ENCODE measurements around the gene ZNF764. TPM values are rescaled to one million over a fixed set of nuclear protein-coding genes. Genes with fewer than 3 reads are reported as not detected.
A peak's percentile ranks its signal among the peaks of the same experiment; 100 is the strongest.

ZNF764 gene
- total and polyA plus RNA-seq, 9 of the 15 experiments (the other 6 are each of a cell fraction or from before 2014, with no cell fraction given), result 0.69 to 10.1 (median 4.1) TPM

DNA sequence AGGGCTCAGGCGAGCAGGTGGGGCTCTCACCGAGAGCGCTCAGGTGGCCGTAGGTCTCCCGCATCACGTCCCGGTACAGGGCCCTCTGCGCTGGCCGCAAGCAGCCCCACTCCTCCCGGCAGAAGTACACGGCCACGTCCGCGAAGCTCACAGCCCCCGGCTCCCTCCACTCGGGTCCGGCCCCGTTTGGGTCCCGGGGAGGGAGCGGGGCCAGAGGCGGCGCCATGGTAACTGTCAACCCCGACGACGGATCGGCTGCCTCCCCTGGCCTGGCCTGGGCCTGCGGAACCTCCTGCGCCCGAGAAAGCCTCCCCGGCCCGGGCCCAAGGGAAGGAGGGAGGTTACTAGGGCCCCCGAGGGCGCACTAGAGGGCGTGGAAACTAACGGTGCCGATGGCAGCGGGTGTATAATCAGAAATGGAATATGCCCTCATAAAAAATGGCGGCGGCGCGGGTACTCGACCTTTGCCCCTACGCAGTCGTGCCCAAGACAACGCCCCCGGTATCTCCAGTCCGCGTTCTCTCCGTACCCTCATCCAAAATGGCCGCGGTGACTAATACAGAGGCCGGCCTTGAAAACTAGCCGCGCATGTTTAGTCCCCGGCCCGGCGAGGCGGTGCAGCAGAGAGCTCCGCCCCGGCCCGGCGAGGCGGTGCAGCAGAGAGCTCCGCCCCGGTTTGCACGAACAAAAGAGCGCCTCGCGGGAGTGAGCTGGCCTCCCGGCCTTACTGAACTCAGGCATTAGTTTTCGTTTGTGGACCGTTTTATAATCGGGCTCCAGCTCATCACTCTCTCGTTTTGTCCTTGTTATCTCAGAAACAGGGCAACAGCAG, at the start of gene ZNF764 (continued):
- TF ChIP-seq, protein P1, sequence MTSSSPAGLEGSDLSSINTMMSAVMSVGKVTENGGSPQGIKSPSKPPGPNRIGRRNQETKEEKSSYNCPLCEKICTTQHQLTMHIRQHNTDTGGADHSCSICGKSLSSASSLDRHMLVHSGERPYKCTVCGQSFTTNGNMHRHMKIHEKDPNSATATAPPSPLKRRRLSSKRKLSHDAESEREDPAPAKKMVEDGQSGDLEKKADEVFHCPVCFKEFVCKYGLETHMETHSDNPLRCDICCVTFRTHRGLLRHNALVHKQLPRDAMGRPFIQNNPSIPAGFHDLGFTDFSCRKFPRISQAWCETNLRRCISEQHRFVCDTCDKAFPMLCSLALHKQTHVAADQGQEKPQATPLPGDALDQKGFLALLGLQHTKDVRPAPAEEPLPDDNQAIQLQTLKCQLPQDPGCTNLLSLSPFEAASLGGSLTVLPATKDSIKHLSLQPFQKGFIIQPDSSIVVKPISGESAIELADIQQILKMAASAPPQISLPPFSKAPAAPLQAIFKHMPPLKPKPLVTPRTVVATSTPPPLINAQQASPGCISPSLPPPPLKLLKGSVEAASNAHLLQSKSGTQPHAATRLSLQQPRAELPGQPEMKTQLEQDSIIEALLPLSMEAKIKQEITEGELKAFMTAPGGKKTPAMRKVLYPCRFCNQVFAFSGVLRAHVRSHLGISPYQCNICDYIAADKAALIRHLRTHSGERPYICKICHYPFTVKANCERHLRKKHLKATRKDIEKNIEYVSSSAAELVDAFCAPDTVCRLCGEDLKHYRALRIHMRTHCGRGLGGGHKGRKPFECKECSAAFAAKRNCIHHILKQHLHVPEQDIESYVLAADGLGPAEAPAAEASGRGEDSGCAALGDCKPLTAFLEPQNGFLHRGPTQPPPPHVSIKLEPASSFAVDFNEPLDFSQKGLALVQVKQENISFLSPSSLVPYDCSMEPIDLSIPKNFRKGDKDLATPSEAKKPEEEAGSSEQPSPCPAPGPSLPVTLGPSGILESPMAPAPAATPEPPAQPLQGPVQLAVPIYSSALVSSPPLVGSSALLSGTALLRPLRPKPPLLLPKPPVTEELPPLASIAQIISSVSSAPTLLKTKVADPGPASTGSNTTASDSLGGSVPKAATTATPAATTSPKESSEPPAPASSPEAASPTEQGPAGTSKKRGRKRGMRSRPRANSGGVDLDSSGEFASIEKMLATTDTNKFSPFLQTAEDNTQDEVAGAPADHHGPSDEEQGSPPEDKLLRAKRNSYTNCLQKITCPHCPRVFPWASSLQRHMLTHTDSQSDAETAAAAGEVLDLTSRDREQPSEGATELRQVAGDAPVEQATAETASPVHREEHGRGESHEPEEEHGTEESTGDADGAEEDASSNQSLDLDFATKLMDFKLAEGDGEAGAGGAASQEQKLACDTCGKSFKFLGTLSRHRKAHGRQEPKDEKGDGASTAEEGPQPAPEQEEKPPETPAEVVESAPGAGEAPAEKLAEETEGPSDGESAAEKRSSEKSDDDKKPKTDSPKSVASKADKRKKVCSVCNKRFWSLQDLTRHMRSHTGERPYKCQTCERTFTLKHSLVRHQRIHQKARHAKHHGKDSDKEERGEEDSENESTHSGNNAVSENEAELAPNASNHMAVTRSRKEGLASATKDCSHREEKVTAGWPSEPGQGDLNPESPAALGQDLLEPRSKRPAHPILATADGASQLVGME (CRISPR knock-in tag; IDR thresholded peaks at IDR 0.05), result no peak
- no peak for TF ChIP-seq ZNF354B (CRISPR knock-in tag; IDR thresholded peaks at IDR 0.05)
- TF ChIP-seq EGR1 (conservative IDR thresholded peaks at IDR 0.05), result peak; percentile 92
- TF ChIP-seq CBFB (CRISPR knock-in tag; IDR thresholded peaks at IDR 0.05), result no peak
- TF ChIP-seq HNRNPUL1 (IDR thresholded peaks at IDR 0.05; ENCODE audit: low read length), result no peak
- TF ChIP-seq ZNF644 (tag; IDR thresholded peaks at IDR 0.05; ENCODE audit: low read depth), result no peak
- TF ChIP-seq SAFB2 (IDR thresholded peaks at IDR 0.05; ENCODE audit: borderline replicate concordance, low read depth, low read length, severe bottlenecking), result no peak
- no peak for TF ChIP-seq CCAR2 (IDR thresholded peaks at IDR 0.05; ENCODE audit: low read depth, low read length)
- TF ChIP-seq ARID1B (IDR thresholded peaks at IDR 0.05), result no peak
- no peak; a peak in 1 of 4 replicates for TF ChIP-seq NONO (IDR thresholded peaks at IDR 0.05; ENCODE audit: low read depth in 2 of 2, low read length in 1 of 2)
- TF ChIP-seq TRIM24 (IDR thresholded peaks at IDR 0.05), result no peak
- no peak for TF ChIP-seq KLF13 (tag; IDR thresholded peaks at IDR 0.05; ENCODE audit: borderline replicate concordance, low read depth)
- no peak for TF ChIP-seq HDAC2 (IDR thresholded peaks at IDR 0.05)
- TF ChIP-seq ZNF668 (CRISPR knock-in tag; IDR thresholded peaks at IDR 0.05), result no peak
- peak; percentile 86 for TF ChIP-seq TAF1 (IDR thresholded peaks at IDR 0.05; ENCODE audit: control insufficient read depth, extremely low read depth, insufficient read depth, low read length, severe bottlenecking)
- no peak for TF ChIP-seq SIRT6 (IDR thresholded peaks at IDR 0.05; ENCODE audit: low read depth, low read length)
- peak in 1 of 2 experiments; percentile 32; a peak in 3 of 4 replicates for TF ChIP-seq TBL1XR1 (IDR thresholded peaks at IDR 0.05; ENCODE audit: low read length in 2 of 2)
- TF ChIP-seq, protein P2, sequence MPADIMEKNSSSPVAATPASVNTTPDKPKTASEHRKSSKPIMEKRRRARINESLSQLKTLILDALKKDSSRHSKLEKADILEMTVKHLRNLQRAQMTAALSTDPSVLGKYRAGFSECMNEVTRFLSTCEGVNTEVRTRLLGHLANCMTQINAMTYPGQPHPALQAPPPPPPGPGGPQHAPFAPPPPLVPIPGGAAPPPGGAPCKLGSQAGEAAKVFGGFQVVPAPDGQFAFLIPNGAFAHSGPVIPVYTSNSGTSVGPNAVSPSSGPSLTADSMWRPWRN (IDR thresholded peaks at IDR 0.05; ENCODE audit: low read depth), result no peak
- TF ChIP-seq BDP1 (IDR thresholded peaks at IDR 0.05; ENCODE audit: insufficient read depth, insufficient read length), result no peak
- TF ChIP-seq CAMTA2 (CRISPR knock-in tag; conservative IDR thresholded peaks at IDR 0.05), result no peak
- peak; percentile 25 for TF ChIP-seq PHF20 (IDR thresholded peaks at IDR 0.05; ENCODE audit: partially characterized antibody)
- TF ChIP-seq MBD2 (IDR thresholded peaks at IDR 0.05; ENCODE audit: borderline replicate concordance, low read depth), result no peak
- 0 out of 2 replicates have a peak, but pooled peaks have one; percentile 31 for TF ChIP-seq NR2F6 (CRISPR knock-in tag; IDR thresholded peaks at IDR 0.05)

Measured in K562 (cell line).